ENCODE results near the gene TNFSF15.

Gene TNFSF15

DNA sequence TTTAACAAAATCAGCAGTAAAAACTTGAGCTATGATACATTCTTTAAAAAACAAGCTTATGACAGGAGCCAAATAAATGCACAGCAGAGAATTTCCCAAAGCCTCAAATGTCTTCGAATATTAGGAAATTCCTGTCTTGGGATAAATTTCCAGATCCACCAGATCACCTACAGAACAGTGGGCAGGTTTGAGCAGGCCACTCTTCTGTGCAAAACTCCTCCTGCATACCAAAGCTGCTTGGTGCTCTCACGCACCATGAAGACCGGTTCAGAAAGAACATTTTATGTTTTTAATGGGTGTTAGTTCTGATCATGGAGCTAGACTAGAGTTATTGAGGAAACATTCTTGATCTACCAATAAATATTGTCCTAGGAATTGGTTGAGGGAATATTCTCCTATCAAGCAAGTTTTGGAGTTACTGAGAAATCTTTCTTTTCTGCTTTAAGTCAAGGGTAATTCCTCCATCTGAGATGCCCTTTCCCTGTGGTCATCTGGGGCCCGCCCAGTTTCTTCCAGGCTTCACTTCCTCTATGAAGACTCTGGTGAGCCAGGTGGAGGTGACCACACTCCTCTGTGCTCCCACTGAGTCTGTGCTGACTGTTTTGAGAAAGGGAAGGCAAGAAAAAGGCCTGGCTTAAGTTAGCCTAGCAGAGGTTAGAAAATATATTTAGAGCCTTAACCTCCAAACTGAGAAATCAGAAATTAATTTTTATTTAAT is 17.9 kb downstream of the TNFSF15 start:
- no peak for DNase-seq (ENCODE audit: low read depth)

DNA sequence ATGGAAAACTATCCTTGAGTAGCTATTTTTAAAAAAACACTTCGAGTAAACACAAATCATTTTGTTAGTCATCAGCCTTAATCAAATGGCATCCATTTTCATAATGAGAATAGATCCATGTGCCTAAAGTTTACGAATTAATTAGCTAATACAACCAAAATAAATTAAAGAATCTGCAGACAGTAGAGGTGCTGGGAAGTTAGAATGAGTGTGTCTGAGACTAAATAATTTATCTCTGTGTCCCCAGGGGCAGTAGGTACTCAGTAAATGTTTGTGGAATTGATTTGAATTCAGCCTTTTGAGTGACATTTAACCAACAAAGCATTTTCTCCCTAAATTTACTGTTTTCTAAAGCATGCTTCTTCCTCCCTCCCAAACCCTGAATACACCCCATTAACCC is 18.6 kb downstream of the TNFSF15 start:
- DNase-seq (ENCODE audit: low read depth), result no peak

DNA sequence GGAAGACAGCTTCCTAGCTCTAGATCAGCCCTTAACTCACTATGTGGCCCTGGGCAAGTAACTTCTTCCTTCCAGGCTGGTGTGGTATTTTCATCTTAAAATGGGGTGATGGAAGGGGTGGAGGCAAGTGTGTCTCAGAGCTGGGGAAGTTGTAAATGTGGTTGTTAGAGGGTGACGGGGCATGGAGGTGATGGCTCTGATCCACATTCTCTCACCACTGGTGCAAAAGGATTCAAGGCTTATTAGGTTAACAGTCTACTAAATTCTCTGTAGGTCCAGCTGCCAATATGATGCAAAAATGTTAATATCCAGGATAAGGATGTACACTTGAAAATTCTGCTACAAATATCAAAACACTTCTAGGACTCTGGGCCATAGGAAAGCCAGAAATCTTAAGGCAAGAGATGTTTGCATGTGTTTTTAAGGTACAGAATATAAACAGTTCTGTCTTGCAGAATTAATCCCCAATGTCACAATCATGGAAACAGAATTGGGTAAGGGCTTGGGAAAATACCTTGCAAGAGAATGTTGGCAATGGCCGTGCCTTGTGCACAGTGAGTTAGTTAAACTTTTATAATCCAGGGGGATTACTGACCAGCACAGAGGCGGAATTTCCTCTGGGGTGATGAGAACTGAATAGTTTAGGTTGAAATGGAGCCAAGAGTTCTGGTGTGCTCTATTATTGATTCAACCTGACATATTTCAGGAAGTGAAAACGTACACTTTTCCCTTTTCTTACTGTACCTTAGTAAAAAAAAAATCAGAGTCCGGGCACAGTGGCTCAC is 19.8 kb downstream of the TNFSF15 start:
- peak; percentile 74 for DNase-seq (ENCODE audit: low read depth)

DNA sequence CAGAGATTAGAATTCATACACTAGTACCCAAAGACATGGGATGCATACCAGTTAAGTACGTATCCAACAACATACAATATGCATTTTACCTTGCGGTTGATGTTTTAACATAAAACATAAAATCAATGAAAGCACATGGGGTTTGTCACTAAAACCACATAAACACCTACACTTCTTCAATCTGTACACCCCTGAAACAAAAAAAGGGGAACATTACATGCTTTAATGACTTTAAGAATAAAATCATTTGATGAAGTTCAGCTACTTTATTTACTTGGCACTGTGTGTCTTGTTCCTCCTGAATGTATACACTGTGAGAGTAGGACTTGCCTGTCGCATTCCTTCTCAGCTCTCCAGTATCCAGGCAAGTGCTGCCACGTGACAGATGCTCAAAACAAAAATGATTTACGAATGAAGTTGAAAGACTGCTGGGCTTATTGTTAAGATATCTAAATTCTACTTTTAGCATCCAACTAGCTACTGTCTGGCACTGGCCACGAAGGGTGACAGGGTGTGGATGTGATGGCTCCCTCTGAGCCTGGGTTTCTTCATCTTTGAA is 21.0 kb downstream of the TNFSF15 start:
- DNase-seq (ENCODE audit: low read depth), result no peak

DNA sequence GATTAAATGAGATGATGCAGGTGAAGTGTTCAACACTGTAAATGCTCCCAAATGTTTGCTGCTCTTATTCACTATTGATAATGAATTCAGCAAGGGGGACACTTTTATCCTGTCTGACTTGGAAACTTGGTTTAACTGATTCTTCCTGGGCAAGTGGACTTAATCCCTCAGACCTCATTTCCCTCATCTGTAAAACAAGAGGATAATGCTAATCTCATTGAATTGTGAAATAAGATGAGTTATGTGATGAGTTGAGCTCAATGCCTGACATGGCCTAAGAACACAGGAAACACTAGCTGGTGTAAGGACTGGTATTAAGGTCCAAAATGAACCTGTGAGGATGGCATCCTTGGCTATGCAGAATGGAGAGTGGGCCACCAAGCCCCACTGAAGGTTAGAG is 23.3 kb downstream of the TNFSF15 start:
- DNase-seq (ENCODE audit: low read depth), result no peak

DNA sequence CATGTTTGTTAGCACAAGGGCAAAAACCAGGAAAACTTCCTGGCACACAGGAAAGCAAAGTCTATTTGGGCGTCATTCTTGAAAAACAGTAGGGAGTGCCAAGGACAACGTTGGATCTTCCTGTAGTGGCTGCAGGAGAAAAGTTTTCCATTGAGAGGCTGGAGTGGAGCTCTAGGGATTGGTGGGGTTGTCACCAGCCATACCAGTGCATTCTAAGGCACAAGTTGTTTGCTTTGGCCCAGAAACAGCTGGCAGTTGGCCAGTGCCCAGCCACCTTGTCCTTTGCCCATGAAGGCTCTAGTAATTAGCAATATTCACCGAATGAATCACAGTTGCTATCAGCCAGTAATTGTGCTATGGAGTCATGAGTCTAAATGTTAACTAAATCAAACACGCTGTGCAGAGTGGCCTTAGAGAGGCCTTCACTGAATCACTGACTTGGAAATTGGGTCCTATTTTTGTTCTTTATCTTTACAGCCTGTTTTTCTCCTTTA is 26.4 kb downstream of the TNFSF15 start:
- DNase-seq (ENCODE audit: low read depth), result no peak

DNA sequence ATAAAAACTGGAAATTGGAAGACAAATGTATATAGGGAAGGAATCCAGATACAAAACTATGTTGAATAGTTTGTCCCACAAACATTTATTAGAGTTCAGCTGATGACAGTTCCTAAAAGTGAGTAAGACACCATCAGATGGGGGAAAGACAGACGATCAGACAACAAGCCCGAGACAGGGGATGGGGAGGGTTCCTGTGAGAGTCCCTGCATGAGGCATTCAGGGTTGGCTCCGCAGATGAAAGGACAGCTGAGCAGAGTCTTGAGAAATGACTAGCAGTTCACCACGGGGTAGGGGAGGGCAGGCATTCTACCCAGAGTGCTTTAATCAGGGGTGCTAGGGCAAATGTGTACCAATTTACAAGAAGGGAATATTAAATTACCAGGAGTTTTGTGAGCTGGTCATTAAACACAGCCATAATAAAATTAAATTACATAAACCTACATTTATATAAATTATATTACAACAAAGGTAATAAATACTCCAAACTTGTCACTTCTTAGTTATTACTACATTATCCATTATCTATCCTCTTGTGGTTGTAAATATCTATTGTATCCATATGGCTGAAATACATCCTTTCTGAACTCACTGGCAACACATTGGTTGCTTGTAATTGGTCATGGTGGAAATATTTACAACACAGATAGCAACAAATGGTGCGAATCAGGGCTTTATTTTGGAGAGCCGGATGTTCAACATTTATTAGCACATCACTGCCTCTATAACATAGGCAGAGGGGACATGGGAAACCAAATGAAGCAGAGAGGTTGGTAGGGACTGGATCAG is 27.8 kb downstream of the TNFSF15 start:
- DNase-seq (ENCODE audit: low read depth), result no peak

DNA sequence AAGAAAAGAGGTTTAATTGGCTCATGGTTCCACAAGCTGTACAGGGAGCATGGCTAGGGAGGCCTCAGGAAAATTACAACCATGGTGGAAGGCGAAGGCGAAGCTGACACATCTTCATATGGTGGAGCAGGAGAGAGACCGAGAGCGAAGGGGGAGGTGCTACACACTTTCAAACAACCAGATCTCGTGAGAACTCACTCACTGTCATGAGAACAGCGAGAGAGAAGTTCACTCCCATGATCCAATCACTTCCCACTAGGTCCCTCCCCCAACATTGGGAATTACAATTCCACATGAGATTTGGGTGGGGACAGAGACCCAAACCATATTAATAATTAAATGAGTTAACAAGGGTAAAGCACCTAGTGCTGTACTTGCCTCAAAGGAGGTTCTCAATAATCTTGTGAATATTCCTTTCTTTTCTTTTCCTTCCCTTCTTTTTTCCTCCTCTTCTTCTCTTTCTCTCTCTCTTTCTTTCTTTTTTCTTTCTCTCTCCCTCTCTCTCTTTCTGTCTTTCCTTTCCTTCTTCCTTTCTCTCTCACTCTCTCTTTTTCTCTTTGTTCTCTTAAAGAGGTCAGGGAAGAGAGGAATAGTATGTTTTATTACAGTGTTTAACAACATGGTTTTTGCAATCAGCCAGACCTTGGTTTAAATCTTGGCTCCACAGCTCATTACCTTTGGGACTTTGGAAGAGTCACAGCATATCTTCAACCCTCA is 29.0 kb downstream of the TNFSF15 start:
- DNase-seq (ENCODE audit: low read depth), result no peak

DNA sequence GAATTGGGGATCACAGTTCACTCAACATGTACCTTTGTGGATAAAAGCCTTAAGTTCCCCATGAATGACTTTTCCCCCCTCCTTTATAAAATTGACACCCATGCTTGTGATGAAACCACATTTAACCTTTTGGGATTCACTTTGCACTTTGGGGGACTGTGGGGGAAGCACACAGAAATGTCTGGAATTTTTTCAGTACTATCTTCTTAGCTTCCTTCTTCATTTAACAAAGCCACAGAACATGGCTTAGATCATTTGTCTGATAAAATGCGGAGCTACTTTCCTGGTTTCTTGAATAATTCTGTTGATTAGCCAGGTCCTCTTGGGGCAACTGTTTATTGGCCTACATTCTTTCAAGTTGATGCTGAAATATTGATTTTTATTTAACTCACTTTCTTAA is 29.9 kb downstream of the TNFSF15 start:
- DNase-seq (ENCODE audit: low read depth), result no peak

DNA sequence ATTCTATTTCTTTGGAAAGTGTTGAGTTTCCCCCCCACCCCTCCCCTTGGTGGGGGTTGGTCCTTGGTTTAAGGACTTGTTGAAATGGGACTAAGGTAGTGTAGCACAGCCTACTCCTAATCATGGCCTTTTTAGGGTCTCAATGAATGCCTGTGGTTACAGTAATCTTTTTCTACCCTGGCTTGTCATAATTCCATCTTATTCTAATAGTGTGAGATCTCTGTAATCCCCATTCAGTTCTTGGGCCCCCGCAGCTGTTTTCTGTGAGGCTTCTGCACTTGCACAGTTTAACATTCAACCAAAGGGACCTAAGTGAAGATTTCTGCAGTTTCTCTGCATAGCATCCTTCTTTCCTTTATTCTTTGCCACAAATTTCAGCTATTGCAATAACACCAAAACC is 30.7 kb downstream of the TNFSF15 start:
- DNase-seq (ENCODE audit: low read depth), result no peak

DNA sequence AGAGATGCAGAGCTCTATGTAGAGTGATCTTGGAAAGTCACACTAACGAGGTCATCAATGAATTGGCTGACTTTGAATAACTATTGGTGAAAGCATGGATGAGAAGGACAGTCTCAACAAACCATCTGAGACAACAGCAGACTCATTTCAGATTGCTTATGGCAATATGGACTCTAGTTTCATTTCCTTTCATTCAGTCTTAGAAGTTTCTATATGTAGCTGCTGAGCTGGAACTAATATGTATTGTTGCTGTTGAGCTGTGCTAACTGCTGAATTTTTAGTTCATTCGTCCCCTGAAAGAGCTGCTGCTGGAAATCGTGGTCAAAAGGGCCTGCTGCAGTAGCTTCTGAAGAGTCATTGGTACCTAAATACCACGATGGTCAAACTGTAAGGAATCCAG is 31.3 kb downstream of the TNFSF15 start:
- DNase-seq (ENCODE audit: low read depth), result no peak

DNA sequence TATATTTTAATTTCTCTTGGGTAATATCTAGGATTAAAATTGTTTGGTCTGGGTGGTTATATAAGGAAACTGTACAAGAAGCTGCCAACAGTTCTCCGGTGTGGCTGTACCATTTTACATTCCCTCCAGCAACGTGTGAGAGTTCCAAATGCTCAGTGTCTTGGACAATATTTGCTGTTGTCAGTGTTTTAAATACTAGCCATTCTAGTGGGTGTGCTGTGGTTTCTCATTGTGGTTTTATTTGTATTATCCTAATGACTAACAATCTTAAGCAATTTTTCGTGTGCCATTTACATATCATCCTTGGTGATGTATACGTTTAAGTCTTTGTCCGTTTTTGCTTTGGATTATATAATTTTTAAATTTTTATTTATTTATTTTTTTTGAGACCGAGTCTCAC is 34.0 kb downstream of the TNFSF15 start:
- no peak for DNase-seq (ENCODE audit: low read depth)

DNA sequence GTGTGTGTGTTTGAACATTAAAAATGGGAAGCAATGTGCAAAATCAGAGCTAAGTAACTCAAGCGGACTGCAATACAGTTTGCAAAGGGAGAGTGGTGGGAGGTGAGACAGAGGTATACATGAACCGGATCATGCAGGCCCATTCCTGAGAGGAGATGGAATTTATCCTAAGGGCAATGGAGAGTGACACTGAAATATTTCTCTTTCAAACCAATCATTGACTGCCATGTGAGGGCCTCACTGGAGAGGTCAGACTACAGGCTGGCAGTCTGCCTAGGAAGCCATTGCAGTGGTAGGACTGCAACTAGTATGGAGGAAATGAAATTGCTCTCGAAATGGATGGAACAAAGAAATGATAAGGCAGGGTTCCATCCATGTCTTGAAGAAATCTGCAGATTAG is 34.8 kb downstream of the TNFSF15 start:
- no peak for DNase-seq (ENCODE audit: low read depth)

DNA sequence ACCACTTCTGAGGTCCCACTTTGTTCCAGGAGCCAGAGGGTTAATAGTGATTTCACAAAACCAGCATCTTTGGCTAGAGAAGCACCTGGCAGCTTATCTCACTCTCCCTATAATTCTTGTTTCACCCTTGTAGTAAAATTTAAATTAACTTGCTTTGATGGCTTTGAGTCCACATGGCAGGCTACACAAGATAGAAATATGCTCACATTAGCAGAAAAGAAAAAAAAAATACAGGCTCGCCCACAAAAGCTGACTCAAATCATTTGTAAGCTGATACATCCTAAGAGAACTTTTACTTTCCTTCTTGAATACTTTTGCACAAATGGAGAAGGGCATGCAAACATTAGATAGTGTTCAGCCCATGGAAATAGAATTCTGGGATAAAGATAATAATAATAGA is 36.2 kb downstream of the TNFSF15 start:
- DNase-seq (ENCODE audit: low read depth), result no peak

DNA sequence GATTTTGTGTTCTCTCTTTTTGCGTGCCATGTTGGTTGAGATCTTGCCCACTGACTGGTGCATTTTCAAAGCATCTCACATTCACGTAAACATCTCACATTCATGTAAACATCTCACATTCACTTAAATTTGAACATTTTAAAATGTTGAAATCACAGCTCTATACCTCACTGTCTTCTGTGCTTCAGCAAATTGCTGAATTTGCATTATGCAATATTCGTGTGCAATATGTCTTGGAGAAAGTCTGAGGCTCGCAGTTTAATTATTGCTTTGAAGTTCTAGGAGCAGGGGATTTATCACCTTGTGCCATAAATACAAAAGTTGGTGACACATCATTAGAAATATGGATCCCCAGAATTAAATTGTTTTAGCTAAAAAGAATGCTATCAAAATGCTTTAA is 42.6 kb downstream of the TNFSF15 start:
- no peak for DNase-seq (ENCODE audit: low read depth)

DNA sequence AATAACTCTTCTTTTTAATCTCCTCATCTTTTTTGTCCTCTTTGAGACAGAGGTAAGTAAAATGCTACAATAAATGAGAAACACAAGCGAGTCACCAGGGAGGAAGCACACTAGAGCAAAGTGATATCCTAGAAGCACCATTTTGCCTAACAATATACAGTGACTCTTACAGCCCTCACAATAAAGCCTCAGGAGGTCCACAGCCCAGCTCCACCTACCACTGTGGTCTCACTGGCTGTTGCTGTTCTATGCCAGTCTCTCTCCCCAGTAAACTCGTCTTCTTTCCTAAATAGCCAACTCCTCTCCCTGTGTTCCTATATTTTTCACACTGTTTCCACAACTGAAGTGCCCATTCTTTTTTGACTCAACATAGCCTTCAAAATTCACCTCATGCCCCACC is 44.3 kb downstream of the TNFSF15 start:
- DNase-seq (ENCODE audit: low read depth), result no peak

DNA sequence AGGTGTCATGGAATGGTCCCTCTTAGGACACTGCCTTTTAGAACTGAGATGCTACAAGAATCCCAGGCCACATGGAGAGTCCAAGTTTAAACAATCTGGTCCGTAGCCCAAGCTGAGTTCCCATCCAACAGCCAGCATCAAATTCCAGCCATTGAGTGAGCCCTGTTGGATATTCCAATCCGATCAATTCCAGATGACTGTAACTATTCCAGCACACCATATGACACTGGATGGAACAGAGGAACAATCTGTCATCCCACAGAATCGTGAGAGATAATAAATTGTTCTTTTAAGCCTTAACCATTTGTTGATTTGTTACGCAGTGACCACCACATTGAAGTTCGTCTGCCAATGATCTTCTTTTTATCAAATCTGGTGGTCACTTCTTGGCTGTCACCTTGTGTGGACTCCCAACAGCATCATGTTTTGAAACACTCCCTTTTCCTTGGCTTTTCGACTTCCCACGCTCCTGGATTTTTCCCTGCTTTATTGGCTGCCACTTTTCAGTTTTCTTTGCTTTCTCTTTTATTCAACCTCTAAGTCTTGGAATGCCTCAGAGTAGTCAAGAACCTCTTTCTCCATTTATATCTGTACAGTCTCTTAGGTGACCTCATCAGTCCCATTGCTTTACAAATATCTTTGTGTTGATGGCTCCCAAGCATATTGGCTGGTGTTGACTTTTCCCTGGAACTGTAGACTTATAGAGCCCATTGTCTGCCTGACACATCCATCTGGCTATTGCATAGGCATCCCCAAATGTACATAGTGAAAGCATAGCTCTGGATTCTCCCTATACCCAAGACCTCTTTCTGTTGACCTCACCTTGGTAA is 46.1 kb downstream of the TNFSF15 start:
- DNase-seq (ENCODE audit: low read depth), result no peak

DNA sequence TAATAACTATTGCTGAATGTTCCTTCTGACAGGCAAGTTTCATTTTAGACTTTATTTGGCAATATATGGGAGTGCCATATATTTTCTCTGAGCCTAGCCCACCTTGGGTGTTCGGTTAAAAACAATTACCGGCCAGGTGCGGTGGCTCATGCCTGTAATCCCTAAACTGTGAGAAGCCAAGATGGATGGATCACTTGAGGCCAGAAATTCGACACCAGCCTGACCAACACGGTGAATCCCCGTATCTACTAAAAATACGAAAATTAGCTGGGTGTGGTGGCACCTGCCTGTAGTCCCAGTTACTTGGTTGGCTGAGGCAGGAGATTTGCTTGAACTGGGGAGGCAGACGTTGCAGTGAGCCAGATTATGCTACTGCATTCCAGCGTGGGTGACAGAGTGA is 47.9 kb downstream of the TNFSF15 start:
- no peak for DNase-seq (ENCODE audit: low read depth)

DNA sequence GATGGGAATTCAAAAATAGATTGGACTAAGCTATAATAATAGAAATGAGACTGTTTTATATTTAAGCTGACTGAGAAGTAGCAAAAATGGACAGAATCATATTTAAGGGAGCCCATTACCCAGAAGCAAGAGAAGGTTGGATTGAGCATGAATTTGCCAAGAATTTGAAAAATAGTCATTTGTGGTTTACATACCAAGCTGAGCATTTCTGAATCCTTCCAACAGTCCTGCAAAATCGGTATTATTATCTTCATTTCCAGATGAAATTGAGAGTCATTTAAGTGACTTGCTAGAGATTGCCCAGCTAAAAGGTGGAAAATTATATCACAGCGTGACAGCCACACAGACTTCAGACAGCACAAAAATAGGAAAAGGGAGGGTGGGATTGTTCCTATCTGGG is 48.4 kb downstream of the TNFSF15 start:
- no peak for DNase-seq (ENCODE audit: low read depth)

DNA sequence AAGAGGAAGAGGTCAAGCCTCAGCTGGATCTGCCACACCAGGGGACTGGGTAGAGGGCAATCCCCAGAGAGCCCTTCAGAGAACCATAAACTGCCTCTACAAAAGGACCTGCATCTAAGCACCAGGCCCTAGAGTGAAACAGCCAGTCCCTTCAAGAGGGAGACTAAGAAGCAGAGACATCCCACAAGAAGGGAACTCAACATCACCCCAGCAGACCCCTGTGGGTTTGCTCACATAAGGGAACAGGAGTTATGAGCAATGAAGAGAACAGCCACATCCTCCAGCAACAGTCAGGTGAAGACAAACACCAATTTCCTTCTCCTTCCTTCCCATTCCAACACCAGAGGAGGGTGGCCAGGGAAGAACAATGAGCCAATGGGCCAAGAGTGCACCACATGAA is 48.9 kb downstream of the TNFSF15 start:
- no peak for DNase-seq (ENCODE audit: low read depth)

DNA sequence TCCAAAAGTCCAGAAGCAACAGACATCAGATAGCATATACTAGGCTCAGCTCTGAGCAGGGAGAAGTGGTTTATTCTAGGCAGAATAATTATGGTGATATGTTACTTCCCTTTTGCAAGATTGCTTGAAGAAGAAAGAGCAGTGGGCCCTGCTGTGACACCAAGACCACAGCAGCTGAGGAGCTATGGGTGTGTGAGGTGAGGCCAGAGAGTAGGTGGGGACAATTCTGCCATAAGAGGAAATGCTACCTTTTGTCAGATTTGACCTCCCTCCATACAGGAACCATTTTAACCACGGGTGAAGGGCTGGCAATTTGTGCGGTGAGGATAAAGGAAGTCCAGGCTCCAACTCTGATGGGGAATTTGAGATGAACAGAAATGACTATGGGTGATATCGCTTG is 51.3 kb downstream of the TNFSF15 start:
- no peak for DNase-seq (ENCODE audit: low read depth)

All from fibroblast of the conjunctiva (primary cell).